Breast epithelium (tissue), 4 donors: ENCODE measurements around the gene CAMK1G. TPM values are rescaled to one million over a fixed set of nuclear protein-coding genes. Genes with fewer than 3 reads are reported as not detected.

Experiments used
- DNase-seq, 2 donors: peaks; one replicate each; pipeline ENCODE4 v3.0.0-alpha.2; 2019; ENCODE audit warnings: low spot score in 2 of 2
- H3K27ac ChIP-seq, 2 donors: fragments of 200-600 bp; sonication (generic) in 1 of 2; one replicate each; pipeline ENCODE4 v1.5.1; 2016 to 2019; ENCODE audit warnings: mild to moderate bottlenecking in 1 of 2
- H3K27me3 ChIP-seq, 2 donors: fragments of 200-600 bp; sonication (generic) in 1 of 2; one replicate each; pipeline versions ENCODE4 v1.5.1 to v1.6.0; 2017 to 2019; ENCODE audit warnings: control low read depth in 1 of 2, mild to moderate bottlenecking in 1 of 2
- H3K36me3 ChIP-seq: fragments of 200-600 bp; one replicate; pipeline ENCODE4 v1.5.1; 2019
- H3K4me1 ChIP-seq, 2 donors: fragments of 200-600 bp; sonication (generic); one replicate each; pipeline ENCODE4 v1.5.1; 2016 to 2019; ENCODE audit warnings: control low read depth in 1 of 2
- H3K4me3 ChIP-seq, 3 donors: fragments of 200-600 bp; sonication (generic); 1 replicate in 2 of 3; 2 replicates in 1 of 3; pipeline ENCODE4 v1.5.1; 2016 to 2019; ENCODE audit warnings: mild to moderate bottlenecking in 3 of 3, moderate library complexity in 2 of 3
- H3K9me3 ChIP-seq, 2 donors: fragments of 200-600 bp; sonication (generic) in 1 of 2; one replicate each; pipeline ENCODE4 v1.5.1; 2016 to 2019; ENCODE audit warnings: control low read depth in 1 of 2
- POLR2A ChIP-seq: fragments of 450-650 bp; IDR thresholded peaks from one replicate; pipeline ENCODE4 v1.6.1; 2016; ENCODE audit warnings: antibody characterized with exemption, mild to moderate bottlenecking, moderate library complexity
- POLR2AphosphoS5 ChIP-seq, 3 donors: sonication (generic); formaldehyde crosslinking; IDR thresholded peaks; one replicate each; pipeline ENCODE4 v1.6.1; 2017; ENCODE audit warnings: antibody characterized with exemption in 3 of 3
- intact Hi-C: fragments of 100-400 bp; cut with DNase I; formaldehyde crosslinking; loops from one replicate; pipeline ENCODE4 v1.15.1; 2023; ENCODE audit warnings: low total_unique reads
- total RNA-seq, 3 donors: library from RNA; depleted of rRNA; stranded (reverse); fragments of >200 nt; gene quantifications; one replicate each; pipeline ENCODE4 v1.1.0, GENCODE V29; 2016
- TF ChIP-seq, protein P1 (sequence below), 3 donors: fragments of 450-650 bp; IDR thresholded peaks; one replicate each; pipeline ENCODE4 v1.5.1; 2016 to 2017; ENCODE audit warnings: antibody characterized with exemption in 3 of 3, mild to moderate bottlenecking in 3 of 3, moderate library complexity in 3 of 3

Gene CAMK1G
- total RNA-seq, 3 donors from 2014 or later, result 0.16 to 1.8 TPM; not detected in 1

- no peaks in the 10 kb centered on the region for H3K27me3 ChIP-seq
- H3K4me3 ChIP-seq, result peak overlapping the region in 2 of 3 donors; percentile 45 to 49
- H3K36me3 ChIP-seq, result no peaks in the 10 kb centered on the region
- peak overlapping the region; percentile 88 to 90 for H3K27ac ChIP-seq
- TF ChIP-seq POLR2AphosphoS5 (IDR thresholded peaks at IDR 0.05), result peak in 1 of 3 donors; percentile 40
- TF ChIP-seq, protein P1, sequence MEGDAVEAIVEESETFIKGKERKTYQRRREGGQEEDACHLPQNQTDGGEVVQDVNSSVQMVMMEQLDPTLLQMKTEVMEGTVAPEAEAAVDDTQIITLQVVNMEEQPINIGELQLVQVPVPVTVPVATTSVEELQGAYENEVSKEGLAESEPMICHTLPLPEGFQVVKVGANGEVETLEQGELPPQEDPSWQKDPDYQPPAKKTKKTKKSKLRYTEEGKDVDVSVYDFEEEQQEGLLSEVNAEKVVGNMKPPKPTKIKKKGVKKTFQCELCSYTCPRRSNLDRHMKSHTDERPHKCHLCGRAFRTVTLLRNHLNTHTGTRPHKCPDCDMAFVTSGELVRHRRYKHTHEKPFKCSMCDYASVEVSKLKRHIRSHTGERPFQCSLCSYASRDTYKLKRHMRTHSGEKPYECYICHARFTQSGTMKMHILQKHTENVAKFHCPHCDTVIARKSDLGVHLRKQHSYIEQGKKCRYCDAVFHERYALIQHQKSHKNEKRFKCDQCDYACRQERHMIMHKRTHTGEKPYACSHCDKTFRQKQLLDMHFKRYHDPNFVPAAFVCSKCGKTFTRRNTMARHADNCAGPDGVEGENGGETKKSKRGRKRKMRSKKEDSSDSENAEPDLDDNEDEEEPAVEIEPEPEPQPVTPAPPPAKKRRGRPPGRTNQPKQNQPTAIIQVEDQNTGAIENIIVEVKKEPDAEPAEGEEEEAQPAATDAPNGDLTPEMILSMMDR (IDR thresholded peaks at IDR 0.05), result no peak
- H3K4me1 ChIP-seq, result peaks cover 0 to 4% of the 10 kb centered on the region in 2 donors
- no peaks in the 10 kb centered on the region for H3K9me3 ChIP-seq
- intact Hi-C loops, result no loop called here
- peak; percentile 78 to 85 for DNase-seq
Observed at GRCh38 chr1:209651138-209651587, 67.6 kb downstream of the CAMK1G start.

GRCh38 chr1:209652121-209652735, 68.7 kb downstream of the CAMK1G start, which contains the start of gene LAMB3:
LAMB3 (minus strand) TSS chr1:209652425; CDS start chr1:209650944, 1,481 bp downstream.
- Histone ChIP-seq H3K27ac (peak within 1 kb of the TSS; percentile 88 to 90), H3K9me3 (no peaks in the 10 kb centered on the region), H3K4me3 (peak within 1 kb of the TSS in 2 of 3 donors; percentile 45 to 49), H3K27me3 (no peaks in the 10 kb centered on the region), H3K36me3 (no peaks in the 10 kb centered on the region), H3K4me1 (peaks cover 0 to 4% of the 10 kb centered on the region in 2 donors)
- intact Hi-C loops, result no loop called here
- TF ChIP-seq POLR2AphosphoS5 (IDR thresholded peaks at IDR 0.05), result no peak
- TF ChIP-seq, protein P1 (IDR thresholded peaks at IDR 0.05), result no peak
- TF ChIP-seq POLR2A, result no peak
- DNase-seq, result peak in 1 of 2 donors; percentile 82

- H3K4me1 ChIP-seq, result peaks cover 0 to 4% of the 10 kb centered on the region in 2 donors
- intact Hi-C loops, result no loop called here
Observed at GRCh38 chr1:209652873-209653401, 69.4 kb downstream of the CAMK1G start.

GRCh38 chr1:209653915-209654351, 70.4 kb downstream of the CAMK1G start:
- no peak for DNase-seq
- Histone ChIP-seq H3K4me1 (peaks cover 0 to 4% of the 10 kb centered on the region in 2 donors), H3K36me3 (no peaks in the 10 kb centered on the region), H3K4me3 (no peak overlapping the region), H3K9me3 (no peaks in the 10 kb centered on the region), H3K27me3 (no peaks in the 10 kb centered on the region), H3K27ac (peak overlapping the region; percentile 66 to 88)
- TF ChIP-seq, protein P1 (IDR thresholded peaks at IDR 0.05), result no peak
- TF ChIP-seq POLR2A, result no peak
- no peak for TF ChIP-seq POLR2AphosphoS5 (IDR thresholded peaks at IDR 0.05)
- intact Hi-C loops, result loop anchor here (2.0 kb wide), 1 partner anchor 35 kb away; no protein-coding TSS in a partner anchor

More at GRCh38 chr1:209652873-209653401, 69.4 kb downstream of the CAMK1G start:
- H3K27ac ChIP-seq, result peak overlapping the region; percentile 88 to 90
- no peaks in the 10 kb centered on the region for H3K9me3 ChIP-seq
- H3K27me3 ChIP-seq, result no peaks in the 10 kb centered on the region
- TF ChIP-seq POLR2A (no peak), POLR2AphosphoS5 (IDR thresholded peaks at IDR 0.05) (peak; percentile 50 to 84 (median 64))
- TF ChIP-seq, protein P1 (IDR thresholded peaks at IDR 0.05), result no peak
- H3K36me3 ChIP-seq, result no peaks in the 10 kb centered on the region
- peak; percentile 97 to 99 for DNase-seq
- peak overlapping the region in 2 of 3 donors; percentile 45 to 49 for H3K4me3 ChIP-seq
